Esophagus (tissue), 2 donors: ENCODE results near the gene STK39. TPM values are rescaled to one million over a fixed set of nuclear protein-coding genes. Genes with fewer than 3 reads are reported as not detected.
"Not testable (repeated sequence)": the region's sequence is repeated elsewhere in the genome, so short reads cannot be mapped to it uniquely, and the experiment has no call there.

ENCODE experiments used
- H3K27ac ChIP-seq, 2 donors: one replicate each; pipeline ENCODE4 v1.5.1; 2013; ENCODE audit warnings: low read depth in 2 of 2, mild to moderate bottlenecking in 2 of 2, inconsistent platforms in 1 of 2, low read length in 1 of 2, moderate library complexity in 1 of 2
- H3K27me3 ChIP-seq, 2 donors: one replicate each; pipeline ENCODE4 v1.6.1; 2013; ENCODE audit warnings: low read length in 2 of 2, control low read depth in 1 of 2, mild to moderate bottlenecking in 1 of 2; ENCODE audit not compliant: insufficient read depth in 2 of 2, control insufficient read depth in 1 of 2
- H3K36me3 ChIP-seq, 2 donors: one replicate each; pipeline ENCODE4 v1.6.1; 2013; ENCODE audit warnings: low read length in 1 of 2; ENCODE audit not compliant: control insufficient read depth in 2 of 2, insufficient read depth in 2 of 2
- H3K4me1 ChIP-seq, 2 donors: one replicate each; pipeline ENCODE4 v1.6.1; 2013; ENCODE audit warnings: low read length in 1 of 2; ENCODE audit not compliant: control insufficient read depth in 2 of 2, insufficient read depth in 2 of 2
- H3K4me3 ChIP-seq, 2 donors: one replicate each; pipeline ENCODE4 v1.5.1; 2013; ENCODE audit warnings: low read length in 2 of 2, mild to moderate bottlenecking in 2 of 2, low read depth in 1 of 2, moderate library complexity in 1 of 2
- H3K9me3 ChIP-seq, 2 donors: one replicate each; pipeline ENCODE4 v1.6.1; 2013; ENCODE audit warnings: mild to moderate bottlenecking in 2 of 2, low read depth in 1 of 2, low read length in 1 of 2, moderate library complexity in 1 of 2; ENCODE audit not compliant: control insufficient read depth in 2 of 2, insufficient read depth in 1 of 2
- WGBS, 2 donors: extraction: QIAGEN DNeasy Blood & Tissue Kit; methylation state at CpG; one replicate each; pipeline ENCODE4 v1.1.7; 2013; 5-methylcytosine and 5-hydroxymethylcytosine counted together
- polyA plus RNA-seq, 2 donors: library from polyadenylated mRNA; stranded (reverse); fragments of 200-250 nt; gene quantifications; one replicate each; pipeline ENCODE4 v1.2.3, GENCODE V29; 2013
- donor health status: healthy with polysubstance abuse.
- donor health status: Bipolar disorder and iron deficiency.

Gene STK39
- polyA plus RNA-seq, 2 donors, result 24.7 to 24.9 TPM

GRCh38 chr2:168086851-168087250 is 160.5 kb downstream of the STK39 start:
- 58 to 67% methylated on average over 5 of the region's 5 CpGs for WGBS, 2 donors
- Histone ChIP-seq H3K4me1 (no peaks in the 10 kb centered on the region), H3K27me3 (no peaks in the 10 kb centered on the region), H3K36me3 (peaks cover 0 to 3% of the 10 kb centered on the region in 2 donors), H3K27ac (no peak overlapping the region), H3K4me3 (no peak overlapping the region), H3K9me3 (no peaks in the 10 kb centered on the region)

DNA sequence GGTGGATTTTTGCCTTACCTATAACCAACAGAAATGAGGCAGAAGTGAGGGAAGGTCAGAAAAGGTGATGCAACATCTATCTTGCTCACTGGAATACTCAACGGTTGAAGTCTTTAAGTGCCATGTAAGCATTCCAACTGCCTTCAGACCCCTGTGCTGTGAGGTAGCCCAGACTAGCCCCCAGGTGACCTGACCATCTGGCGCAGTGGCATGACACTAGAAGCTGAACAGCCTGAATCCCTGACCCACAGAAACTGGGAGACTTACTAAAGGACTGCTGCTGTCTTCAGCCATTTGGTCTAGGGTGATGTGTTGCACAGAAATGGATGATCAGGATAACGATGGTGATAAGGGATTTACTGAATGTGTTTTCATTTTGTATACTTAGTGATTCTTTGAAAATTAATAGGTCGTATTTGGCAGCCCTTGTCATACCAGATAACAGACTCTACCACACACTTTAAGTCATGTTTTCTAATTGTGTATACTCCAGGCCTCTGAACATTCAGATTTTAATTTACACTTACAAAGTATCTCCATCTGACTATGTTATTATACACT is 161.5 kb downstream of the STK39 start:
- Histone ChIP-seq H3K4me3 (no peak overlapping the region), H3K27ac (no peak overlapping the region), H3K9me3 (no peaks in the 10 kb centered on the region), H3K36me3 (peaks cover 0 to 3% of the 10 kb centered on the region in 2 donors), H3K4me1 (no peaks in the 10 kb centered on the region), H3K27me3 (no peaks in the 10 kb centered on the region)
- WGBS, 2 donors, result 76 to 86% methylated on average over 4 of the region's 4 CpGs

- Histone ChIP-seq H3K27ac (no peak overlapping the region), H3K9me3 (no peaks in the 10 kb centered on the region), H3K4me3 (no peak overlapping the region), H3K4me1 (peaks cover 0 to under 1% of the 10 kb centered on the region in 2 donors), H3K36me3 (peaks cover 0 to 3% of the 10 kb centered on the region in 2 donors), H3K27me3 (no peaks in the 10 kb centered on the region)
- WGBS, 2 donors, result 80 to 83% methylated on average over 4 of the region's 4 CpGs
These were observed 163.1 kb downstream of the STK39 start for GRCh38 chr2:168084288-168084687.

- 82 to 83% methylated on average over 3 of the region's 3 CpGs for WGBS, 2 donors
These were observed 165.9 kb downstream of the STK39 start for GRCh38 chr2:168081452-168081851.

DNA sequence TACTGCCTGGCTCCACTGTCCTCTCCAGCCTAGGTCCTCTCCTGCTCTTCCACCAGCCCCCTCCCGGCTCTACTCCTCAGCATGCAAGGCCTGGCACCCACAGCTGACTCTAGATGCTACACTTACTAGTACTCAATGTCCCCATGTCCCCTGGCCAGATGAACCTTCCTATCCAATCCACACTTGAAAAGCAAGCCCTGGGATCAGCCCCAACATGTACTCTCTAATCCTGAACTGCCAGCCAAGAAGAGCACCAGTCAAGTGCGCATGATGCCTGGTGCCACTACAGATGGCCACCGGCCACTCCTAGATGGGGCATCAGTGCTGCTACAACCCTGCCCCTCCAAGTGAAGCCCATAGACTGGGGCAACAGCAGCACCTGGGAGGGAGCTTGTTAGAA is 168.2 kb downstream of the STK39 start:
- Histone ChIP-seq H3K27me3 (no peaks in the 10 kb centered on the region), H3K27ac (no peak overlapping the region), H3K4me1 (peaks cover 0 to 3% of the 10 kb centered on the region in 2 donors), H3K4me3 (no peak overlapping the region), H3K36me3 (no peaks in the 10 kb centered on the region), H3K9me3 (no peaks in the 10 kb centered on the region)
- WGBS, 2 donors, result 93 to 99% methylated on average over 3 of the region's 3 CpGs

More at GRCh38 chr2:168081452-168081851, 165.9 kb downstream of the STK39 start:
- H3K9me3 ChIP-seq, H3K4me3 ChIP-seq, H3K36me3 ChIP-seq, H3K27ac ChIP-seq, H3K4me1 ChIP-seq, H3K27me3 ChIP-seq: not testable (repeated sequence)

- Histone ChIP-seq H3K4me3 (no peak overlapping the region), H3K27ac (no peak overlapping the region), H3K27me3 (no peaks in the 10 kb centered on the region), H3K36me3 (no peaks in the 10 kb centered on the region), H3K4me1 (peaks cover 0 to 3% of the 10 kb centered on the region in 2 donors), H3K9me3 (no peaks in the 10 kb centered on the region)
- 68 to 81% methylated on average over 3 of the region's 3 CpGs for WGBS, 2 donors
These were observed 170.7 kb downstream of the STK39 start for GRCh38 chr2:168076731-168077130.

DNA sequence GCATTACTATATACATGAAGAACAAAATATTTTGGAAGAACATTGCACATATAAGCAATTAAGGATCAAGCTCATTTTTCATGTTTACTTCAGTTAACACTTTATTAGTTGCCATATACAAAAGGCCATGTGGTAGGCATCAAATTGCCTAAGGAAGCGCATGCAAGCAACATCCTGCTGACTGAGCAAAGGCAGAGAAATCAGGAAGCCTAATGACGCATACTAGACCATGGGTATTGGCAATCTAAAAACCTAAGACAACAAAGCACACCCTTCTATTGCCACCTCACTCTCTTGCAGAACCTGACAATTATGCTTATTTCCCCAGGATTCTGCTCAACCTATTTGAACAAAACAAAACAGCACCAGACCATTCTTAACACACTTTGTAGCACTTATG is 171.9 kb downstream of the STK39 start:
- Histone ChIP-seq H3K4me1 (peaks cover 0 to 3% of the 10 kb centered on the region in 2 donors), H3K9me3 (no peaks in the 10 kb centered on the region), H3K4me3 (no peak overlapping the region), H3K27ac (no peak overlapping the region), H3K36me3 (no peaks in the 10 kb centered on the region), H3K27me3 (no peaks in the 10 kb centered on the region)
- WGBS, 2 donors, result 79 to 85% methylated on average over 2 of the region's 2 CpGs

- no peak overlapping the region for H3K27ac ChIP-seq
- 84 to 86% methylated on average over 1 of the region's 1 CpG for WGBS, 2 donors
These were observed 174.6 kb downstream of the STK39 start for GRCh38 chr2:168072626-168073303.

DNA sequence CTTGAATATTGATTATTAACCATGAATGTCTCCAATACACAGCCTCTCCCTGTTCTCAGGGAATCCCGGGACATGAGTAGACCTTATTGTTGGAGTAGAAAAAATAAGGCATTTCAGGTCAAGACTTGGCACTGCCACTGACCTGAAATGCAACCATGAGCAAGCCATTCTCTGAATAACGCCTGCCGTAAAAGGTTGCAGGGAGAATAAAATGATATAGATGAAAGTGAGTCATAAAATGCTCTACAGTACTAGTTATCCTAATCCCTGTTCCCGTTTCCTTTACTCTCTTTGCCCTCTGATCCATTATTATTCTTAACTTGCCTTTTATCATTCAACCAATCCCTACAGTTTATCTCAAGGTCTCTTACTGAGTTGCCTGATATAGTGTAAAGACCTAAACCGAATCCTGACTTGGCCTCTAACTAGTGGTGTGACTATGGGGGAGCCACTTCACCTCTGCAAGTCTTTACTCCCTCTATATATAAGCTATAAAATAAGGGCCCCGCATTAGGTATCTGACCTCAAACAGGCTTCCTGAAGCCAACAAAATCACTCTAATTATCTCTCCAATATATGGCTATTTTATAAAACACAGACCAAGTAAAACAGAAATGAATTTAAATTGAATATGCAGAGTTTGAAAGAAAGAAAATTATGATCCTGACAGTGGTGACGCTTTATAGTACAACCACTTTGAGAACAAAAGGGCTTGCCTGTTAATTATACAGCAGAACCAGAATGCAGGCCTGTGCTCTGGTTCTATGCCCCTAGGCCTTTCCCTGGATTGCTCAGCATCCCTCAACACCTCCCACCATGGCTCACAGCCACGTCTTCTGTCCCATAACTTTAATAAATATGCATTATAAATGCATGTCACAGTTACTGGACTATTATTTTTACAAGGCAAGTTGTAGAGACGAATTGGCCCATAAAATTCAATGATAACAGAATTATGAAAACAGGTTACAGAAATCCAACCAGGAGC is 183.1 kb downstream of the STK39 start:
- Histone ChIP-seq H3K4me1 (no peaks in the 10 kb centered on the region), H3K27ac (no peak overlapping the region), H3K9me3 (no peaks in the 10 kb centered on the region), H3K27me3 (no peaks in the 10 kb centered on the region), H3K4me3 (no peak overlapping the region), H3K36me3 (peaks cover 0 to 1% of the 10 kb centered on the region in 2 donors)
- WGBS, 2 donors, result 79 to 86% methylated on average over 9 of the region's 9 CpGs

More at GRCh38 chr2:168072626-168073303, 174.6 kb downstream of the STK39 start:
- H3K36me3 ChIP-seq, result no peaks in the 10 kb centered on the region
- no peak overlapping the region for H3K4me3 ChIP-seq
- no peaks in the 10 kb centered on the region for H3K27me3 ChIP-seq
- no peaks in the 10 kb centered on the region for H3K9me3 ChIP-seq
- H3K4me1 ChIP-seq, result no peaks in the 10 kb centered on the region
